NCI-H510A (cell line): ENCODE measurements around the gene BTN1A1.
"Not testable (repeated sequence)": the region's sequence is repeated elsewhere in the genome, so short reads cannot be mapped to it uniquely, and the experiment has no call there.

Experiments
- DNase-seq: peaks from one replicate; lab custom pipeline; 2025; lab: John Stamatoyannopoulos, UW

BTN1A1 gene

DNA sequence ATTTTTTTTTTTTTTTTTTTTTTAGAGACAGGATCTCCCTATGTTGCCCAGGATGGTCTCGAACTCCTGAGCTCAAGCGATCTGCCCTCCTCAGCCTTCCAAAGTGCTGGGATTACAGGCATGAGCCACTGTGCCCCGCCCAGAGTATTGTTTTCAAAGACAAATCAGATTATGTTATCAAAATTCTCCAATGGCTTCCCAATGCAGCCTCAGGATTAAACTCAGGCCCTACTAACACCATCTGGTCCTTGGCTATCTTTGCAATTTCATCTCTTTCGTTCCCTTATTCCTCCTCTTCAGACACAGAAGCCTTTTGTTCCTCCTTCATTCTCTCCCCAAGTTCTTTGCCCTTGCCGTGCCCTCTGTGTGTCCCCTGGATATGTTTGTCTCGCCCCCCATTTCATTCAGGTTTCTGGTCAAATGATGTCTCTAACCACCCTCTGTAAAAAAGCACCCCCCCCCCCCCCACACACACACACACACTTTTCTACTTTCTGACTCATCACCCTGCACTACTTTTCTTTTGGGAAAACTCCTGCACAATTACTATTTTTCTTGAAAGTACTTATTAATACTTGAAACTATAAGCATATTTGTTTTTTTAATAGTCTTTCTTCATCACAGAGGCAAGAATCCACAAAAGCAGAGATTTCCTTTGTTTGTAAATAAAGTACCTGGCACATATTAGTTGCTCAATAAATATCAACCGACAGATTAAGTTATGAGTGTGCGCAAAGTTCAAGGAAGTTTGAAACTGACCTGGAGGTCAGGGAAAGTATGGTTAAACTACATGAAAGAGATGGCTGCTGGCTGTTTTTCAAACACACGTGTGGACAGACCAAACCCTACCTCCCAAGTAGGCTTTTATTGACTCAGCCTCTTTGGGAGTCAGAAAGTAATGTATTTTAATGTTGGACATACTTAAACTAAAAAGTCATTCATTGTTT is 16.7 kb downstream of the BTN1A1 start:
- no peak for DNase-seq

DNA sequence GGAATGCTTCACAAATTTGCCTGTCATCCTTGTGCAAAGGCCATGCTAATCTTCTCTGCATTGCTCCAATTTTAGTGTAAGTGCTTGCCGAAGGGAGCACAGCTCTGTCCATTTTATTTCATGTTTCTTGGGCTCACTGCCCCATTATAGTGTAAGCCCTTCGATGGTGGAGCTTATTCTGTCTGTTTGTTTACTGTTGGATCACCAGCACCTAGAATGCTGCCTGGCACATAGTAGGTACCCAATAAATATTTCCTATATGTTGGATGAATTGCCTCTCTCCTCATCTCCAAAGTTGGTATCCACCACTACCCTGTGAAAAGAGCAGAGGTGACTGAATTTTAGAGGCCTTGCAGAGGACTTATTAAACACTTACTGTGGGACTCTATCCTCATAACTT is 19.3 kb downstream of the BTN1A1 start:
- no peak for DNase-seq

DNA sequence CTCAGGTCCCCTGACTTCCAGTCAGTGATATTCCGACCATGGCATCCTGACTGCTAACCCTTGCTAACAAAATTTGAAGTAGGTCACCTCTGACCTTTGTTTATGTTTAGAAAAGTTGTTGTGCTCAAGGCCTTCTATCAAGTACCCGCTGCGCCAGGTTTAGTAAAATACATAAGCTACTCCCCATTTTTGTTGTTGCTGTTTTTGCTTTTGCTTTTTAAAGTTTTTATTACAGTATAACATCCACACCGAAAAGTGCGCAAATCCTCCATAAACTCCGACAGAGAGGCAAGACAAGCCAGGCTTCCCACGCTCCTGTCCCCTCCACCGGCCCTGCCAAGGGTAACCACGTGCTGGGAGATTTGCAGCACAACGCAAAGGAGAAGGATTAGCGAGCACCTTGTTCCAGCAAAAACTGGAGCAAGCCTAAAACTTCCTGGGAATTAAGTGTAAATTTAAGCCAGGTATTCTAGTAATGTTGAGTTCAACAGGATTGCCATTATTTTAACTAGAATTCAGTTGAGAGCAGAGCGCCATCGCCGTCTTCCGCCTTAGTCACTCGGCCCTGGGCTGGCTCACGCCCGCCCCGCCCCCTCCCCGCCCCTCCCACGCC is 20.2 kb downstream of the BTN1A1 start:
- peak; percentile 28 for DNase-seq

DNA sequence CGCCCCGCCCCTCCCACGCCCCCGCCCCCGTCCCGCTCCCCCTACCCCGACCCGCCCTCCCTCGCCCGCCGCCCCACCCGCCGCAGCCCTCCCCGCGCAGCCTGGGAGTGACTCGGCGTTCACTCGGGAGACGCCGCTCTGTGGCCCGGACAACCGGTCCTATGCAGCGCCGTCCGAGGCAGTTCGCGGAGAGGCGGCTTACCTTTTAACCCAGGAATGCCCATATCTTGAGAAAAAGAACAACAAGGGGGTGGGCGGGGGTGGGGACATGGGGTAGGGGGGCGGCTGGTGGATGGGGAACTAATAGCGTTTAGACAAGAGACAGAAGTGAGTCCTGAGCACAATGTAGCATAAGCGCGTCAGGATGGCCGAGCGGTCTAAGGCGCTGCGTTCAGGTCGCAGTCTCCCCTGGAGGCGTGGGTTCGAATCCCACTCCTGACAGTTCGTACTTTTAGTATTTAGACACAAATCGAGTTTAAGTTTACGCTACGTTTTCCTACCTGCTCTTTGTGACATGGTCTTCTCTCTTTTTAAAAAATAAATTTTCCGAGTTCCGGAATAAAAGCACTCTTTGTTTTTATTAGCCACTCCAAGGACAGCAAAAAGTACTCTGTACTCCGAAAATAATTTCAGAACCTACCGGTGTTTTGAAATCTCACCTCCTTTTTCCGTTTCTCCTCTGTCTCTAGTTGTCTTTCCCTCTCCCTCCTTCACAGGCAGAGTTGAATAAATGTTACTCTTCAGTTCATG is 20.9 kb downstream of the BTN1A1 start:
- DNase-seq: peak; percentile 63

DNA sequence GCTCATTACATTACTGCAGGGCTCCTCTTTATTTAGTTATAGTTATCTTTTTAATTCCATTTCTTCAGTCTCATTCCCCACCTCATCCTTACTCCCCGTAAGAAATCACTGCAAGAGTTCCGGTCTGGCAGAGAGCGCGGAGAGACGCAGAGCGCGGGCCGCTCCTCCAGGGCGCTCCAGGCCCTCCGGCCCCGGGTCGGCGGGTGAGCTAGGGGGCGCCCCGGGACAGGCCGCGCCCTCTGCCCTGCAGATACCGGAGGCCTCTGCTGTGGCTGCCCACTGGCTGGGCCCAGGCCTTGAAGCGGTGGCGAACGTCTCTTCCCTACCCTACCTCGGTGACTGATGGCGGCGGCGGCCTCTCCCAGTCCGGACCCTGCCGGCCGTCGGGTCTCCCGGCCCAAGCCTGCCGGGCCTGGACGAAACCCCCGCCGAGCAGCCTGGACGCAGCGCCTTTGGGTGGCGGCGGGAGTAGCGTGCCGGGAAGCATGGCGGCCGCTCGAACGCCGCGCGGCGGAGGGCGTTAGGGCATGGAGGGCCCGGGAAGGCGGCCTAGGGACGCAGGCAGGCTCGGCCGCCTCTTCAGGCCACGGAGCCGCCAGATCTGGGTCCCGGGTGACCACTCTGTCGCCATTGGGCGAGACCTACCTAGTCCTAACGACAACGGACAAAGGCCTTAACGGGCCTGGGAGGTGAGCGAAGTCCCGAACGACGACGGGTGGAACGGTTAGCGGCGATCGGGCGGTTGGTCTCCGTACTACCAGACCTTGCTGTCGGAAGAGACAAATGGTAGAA is 21.7 kb downstream of the BTN1A1 start:
- peak; percentile 70 for DNase-seq

DNA sequence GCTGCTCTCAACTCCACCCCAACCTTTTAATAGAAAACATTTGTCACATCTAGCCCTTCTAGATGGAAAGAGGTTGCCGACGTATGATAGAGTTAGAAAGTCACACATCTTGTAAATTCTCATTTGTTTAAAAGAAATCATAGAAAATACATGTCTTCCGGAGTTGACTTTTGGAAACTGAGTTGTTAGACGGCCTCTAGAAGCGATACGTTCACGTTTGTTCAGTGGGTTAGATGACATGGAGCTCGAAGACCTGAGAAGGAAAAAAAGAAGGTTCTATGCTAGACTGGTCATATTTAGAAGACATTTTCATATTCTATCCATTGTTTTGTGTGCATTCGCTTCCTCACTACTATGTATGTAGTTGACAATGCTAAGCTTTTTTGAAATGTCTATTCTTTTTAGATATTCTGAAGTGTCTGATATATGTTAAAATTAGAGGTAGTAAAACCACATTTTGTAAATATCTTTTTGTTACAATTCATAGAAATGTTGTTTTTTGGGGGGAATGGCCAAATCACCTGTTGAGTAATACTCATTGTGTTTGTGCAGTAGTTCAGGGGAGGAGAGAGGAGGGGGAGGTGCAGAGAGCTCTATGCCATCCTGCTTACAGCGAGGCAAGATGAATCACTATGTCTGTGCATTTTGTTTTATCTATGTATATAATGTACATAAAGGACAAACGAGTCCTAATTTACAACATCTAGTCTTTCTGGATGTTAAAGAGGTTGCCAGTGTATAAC is 22.6 kb downstream of the BTN1A1 start:
- DNase-seq: peak; percentile 3

DNA sequence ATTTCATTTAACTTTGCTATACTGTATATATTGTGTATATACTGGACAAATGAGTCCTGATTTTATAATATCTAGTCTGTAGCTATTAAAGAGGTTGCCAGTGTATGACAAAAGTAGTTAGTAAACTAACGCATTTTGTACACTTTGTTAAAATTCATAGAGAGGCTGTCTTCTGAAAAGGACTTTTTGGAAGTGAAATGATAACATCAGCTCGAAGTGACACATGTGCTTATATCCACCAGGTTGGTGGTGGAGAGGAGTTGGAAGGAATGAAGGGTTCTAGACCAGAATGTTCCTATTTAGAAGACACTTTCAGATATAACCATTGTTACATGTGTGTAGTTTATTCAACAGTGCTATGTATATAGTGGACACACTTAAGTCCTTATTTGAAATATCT is 24.2 kb downstream of the BTN1A1 start:
- not testable (repeated sequence) for DNase-seq

DNA sequence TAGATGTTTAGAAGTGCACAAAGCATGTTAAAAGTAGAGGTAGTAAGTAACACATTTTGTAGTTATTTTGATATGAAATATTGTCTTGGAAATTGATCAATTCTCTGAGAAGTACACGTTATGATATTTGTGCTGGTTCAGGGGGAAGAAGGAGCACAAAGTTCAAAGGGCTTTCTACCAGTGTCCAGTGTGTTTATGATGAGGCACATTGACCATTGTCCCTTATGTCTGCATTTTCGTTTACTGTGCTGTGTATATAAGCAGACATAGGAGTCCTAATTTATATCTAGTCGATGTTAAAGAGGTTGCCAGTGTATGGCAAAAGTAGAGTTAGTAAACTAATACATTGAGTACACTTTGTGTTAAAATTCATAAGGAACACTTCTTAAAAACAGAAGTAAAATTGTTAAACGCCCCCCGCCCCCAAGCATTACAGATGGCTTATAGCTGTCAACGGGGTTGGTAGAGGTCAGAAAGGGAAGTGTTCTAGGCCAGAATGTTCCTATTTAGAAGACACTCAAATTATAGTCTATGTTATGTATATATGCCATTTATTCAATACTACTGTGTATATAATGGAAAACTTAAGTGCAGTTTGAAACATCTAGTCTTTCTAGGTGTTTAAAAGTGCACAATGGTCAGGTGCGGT is 24.7 kb downstream of the BTN1A1 start:
- DNase-seq: no peak

DNA sequence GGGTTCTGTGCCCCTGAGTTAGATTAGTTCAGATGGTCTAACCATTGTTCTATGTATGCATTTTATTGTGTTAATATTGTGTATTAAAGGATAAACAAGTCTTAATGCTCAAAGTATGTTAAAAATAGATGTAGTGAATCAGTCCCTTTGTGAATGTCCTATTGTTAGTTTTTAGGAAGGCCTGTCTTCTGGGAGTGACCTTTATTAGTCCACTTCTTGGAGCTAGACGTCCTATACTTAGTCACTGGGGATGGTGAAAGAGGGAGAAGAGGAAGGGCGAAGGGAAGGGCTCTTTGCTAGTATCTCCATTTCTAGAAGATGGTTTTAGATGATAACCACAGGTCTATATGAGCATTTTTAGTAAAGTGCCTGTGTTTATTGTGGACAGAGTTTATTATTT is 25.7 kb downstream of the BTN1A1 start:
- DNase-seq: no peak

DNA sequence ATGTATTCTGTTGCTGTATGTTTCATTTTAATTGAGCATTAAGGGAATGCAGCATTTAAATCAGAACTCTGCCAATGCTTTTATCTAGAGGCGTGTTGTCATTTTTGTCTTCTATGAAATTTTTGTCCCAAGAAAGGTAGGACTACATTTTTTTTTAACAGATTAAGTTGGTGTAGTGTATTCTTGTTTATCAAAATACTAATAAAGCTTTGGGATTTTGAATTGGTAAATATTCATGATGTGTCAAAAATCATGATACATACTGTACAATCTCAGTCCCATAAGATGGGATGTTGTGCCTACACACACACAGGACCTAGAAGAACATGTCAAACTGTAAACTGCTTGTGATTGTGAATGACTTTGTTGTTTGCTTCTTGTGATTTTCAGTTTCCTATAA is 26.8 kb downstream of the BTN1A1 start:
- DNase-seq: no peak

DNA sequence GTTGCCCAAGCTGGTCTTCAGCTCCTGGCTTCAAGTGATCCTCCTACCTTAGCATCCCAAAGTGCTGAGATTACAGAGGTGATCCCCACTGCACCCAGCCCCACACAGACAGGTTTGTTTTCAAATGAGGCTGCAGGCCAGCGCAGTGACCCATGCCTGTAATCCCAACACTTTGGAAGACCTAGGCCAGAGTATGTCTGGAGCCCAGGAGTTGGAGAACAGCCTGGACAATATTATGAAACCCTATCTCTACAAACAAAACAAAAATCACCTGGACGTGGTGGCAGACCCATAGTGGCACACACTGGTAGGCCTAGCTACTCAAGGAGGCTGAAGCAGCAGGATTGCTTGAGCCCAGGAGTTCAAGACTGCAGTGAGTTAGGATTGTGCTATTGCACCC is 30.1 kb downstream of the BTN1A1 start:
- no peak for DNase-seq

DNA sequence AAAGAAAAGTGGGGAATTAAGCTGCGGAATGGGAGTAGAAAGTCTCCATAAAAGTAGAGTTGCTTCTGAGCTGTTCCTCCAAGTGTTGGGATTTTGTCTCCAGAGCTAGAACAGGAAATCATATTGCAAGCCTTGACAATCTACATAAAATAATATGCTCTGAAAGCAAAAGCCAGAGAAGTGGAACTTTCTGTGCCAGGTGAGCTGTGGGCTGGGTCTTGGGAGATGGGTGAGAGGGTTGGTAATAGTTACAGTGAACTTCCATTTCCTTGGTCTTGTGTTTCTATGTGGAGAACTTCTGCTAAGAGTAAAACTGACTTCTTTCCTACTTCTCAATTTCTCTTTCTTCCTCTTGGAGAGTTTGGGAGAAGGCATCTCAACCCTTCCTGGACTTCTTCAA is 31.8 kb downstream of the BTN1A1 start:
- DNase-seq: no peak

DNA sequence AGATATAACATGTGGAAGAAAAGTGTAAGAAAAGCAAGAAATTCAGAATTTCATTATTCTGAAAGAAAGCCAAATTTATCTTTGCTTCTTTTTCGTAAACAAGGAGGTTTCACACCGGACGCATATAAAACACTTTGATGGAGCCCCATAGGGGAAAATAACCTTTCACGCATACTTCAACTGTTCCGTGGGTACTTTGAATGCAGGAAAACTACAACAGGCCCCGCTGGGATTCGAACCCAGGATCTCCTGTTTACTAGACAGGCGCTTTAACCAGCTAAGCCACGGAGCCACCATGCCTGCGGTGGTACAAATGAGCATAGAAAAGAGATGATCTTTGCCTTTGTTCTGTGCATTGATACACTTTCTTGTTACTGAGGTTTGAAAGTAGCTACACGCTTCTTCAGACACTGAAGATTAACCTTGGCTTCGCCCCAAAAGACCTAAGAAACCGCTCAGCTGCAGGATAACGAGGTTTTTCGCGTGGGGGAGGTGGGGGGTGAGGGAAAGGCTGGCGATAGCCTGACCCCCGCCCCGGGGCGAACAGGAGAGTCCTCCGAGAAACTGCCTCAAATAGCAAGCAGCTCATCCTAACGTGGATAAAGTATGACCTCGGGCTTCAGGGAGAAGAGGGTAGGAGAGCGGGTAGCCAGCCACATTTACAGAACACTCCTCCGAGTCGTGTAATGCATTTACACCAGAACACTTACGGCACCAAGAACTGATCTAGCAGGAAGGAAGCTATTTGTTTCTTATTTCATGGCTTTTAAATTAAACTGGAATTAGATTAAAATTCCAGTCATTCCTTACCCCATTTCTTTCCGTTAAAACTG is 32.8 kb downstream of the BTN1A1 start:
- DNase-seq: peak; percentile 40

DNA sequence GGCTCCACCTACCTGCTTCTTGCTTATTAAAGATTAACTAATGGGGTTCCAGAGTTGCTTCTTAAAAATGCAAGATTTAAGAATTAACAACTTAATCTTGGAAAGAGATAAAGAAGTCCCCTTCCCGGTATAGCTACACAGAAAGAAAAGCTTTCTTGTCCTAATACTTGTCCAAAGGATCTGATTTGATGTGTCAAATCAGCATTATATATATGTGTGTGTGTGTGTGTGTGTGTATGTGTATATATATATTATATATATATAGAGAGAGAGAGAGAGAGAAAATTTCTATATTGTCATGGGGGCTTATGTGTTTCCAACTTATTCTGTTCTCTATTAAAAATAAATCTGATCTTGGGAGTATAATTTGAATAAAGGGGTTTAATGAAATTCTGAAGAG is 33.4 kb downstream of the BTN1A1 start:
- no peak for DNase-seq

DNA sequence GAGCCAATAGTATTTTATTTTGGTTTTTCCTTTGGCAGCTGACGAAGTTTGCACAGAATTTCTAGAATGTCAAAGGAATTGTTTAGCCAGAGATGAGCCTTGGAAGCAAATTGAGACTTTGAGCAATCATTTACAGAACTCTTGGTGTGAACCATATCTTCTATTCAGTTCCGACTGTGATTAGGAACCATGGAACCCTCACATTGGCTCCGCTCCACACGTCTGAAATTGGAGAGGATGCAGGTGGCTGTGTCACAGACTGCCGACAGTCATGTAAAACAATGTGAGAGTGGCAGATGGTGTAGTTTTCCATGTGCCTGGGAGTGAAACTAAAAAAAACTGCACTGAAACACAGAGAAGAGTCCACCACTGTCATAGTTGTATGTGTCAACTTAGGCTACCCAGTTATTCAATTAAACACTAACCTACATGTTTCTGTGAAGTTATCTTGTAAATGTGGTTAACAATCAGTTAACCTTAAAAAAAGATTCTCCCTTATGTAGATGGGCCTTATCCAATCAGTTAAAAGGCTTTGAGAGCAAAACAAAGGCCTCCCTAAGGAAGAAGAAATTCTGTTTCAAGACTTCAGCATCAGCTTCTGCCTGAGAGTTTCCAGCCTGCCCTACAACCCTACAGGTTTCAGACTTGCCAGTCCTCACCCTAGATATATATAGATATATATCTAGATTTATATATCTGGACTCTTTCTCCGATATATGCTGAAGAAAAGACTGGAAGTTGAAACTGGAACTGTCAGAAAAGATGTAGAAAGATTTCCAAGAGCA is 34.8 kb downstream of the BTN1A1 start:
- DNase-seq: peak; percentile 3

DNA sequence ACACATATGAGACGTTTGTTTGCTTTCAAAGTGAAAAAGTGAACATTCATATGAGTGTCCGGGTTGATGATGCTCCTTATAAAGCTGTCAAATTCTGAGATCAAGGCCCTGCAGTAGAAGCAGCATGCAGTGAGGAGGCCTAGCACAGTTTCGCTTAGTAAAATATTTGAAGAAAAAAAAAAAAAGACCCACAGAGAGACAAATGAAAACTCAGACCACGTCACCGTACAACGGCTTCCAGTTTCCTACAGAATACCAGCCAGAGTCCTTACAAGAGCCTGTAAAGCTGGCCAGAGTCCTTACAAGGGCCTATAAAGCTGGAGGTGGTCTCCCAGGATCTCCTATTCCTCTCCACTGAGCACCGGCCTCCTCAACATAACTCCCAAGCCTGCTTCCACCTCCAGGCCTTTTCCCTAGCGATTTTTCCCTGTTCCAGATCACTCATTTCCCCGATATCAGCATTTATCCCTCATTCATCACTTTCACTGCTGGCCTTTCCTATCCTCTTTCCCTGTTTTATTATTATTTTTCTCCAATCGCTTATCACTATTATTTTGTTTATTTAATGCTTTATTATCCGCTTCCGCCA is 36.6 kb downstream of the BTN1A1 start:
- DNase-seq: no peak

DNA sequence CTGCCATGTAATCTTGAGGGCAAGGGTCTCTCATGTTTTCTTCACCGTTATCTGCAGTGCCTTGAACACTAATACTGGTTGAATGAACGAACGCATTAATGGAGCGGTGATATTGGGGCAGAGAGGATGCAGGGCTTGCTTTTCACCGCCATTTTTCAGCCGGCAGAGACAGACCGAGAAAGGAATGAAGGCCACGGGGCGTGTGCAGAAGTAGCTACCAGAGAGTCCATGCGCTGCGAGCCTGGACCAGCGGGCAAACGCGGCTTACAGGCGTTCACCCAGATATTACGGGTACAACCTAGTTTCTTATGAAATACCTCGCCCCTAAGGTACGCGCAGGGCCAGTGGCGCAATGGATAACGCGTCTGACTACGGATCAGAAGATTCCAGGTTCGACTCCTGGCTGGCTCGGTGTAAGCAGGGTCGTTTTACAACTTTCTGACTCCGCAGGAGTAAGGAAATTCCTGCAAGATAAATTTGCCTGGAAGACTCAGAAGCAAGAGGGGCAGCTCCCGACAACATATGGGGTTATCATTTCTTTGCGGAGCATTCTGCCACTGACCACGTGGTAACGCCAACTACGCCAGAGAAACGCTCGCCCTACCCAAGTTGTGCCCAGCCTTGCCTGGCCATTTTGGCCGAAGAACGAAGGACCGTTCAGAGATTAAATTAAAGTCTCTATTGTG is 37.2 kb downstream of the BTN1A1 start:
- peak; percentile 93 for DNase-seq
